ENCODE data around the gene PARVB. TPM values are rescaled to one million over a fixed set of nuclear protein-coding genes. Genes with fewer than 3 reads are reported as not detected.

Gene PARVB
- total RNA-seq, 4 donors from 2014 or later = 27.7 to 88.5 (median 41.7) TPM

DNA sequence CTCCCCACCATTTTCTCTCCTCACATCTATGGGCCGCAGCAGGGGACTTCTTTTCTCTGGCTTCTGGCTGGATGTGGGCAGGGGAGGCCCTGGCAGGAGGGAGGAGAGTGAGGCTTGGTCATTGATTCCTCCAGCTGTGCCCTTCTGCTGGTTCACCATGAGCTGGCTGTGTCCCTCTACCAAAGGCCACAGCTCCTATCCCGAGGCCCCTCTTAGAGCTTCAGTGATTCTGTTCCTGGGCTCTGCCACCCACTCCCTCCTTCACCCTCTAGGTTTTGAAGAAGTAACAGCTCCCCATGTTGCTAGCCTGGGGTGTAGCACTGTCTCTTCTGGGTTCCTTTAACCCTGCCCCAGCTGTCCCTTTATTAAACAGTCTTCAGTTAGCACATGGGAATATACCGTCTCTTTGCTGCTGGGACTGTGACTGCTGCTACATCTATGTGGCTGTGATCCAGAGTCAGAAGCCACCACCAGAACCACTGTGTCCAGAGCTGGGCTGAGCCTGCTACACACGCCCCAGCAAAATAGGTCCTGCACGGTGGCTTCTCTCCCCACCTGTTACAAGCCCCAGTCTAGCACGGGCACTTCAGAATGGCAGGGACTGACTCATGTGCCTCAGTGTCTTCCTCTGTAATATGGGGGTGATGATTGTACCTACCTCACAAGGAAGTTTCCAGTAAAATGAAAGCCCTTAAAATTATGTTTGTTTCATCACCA is 156.0 kb downstream of the PARVB start:
- Histone ChIP-seq H3K9me3 (no peaks in the 10 kb centered on the region), H3K36me3 (no peaks in the 10 kb centered on the region), H3K4me3 (no peak overlapping the region), H3K4me1 (peaks cover 0 to 3% of the 10 kb centered on the region in 2 donors), H3K27me3 (no peaks in the 10 kb centered on the region), H3K27ac (no peak overlapping the region)
- intact Hi-C loops (cut with DNase I; ENCODE audit: low total_unique reads) = no loop called here
- no peak for DNase-seq
- no peak for TF ChIP-seq POLR2A (IDR thresholded peaks at IDR 0.05)
- TF ChIP-seq, protein P1, sequence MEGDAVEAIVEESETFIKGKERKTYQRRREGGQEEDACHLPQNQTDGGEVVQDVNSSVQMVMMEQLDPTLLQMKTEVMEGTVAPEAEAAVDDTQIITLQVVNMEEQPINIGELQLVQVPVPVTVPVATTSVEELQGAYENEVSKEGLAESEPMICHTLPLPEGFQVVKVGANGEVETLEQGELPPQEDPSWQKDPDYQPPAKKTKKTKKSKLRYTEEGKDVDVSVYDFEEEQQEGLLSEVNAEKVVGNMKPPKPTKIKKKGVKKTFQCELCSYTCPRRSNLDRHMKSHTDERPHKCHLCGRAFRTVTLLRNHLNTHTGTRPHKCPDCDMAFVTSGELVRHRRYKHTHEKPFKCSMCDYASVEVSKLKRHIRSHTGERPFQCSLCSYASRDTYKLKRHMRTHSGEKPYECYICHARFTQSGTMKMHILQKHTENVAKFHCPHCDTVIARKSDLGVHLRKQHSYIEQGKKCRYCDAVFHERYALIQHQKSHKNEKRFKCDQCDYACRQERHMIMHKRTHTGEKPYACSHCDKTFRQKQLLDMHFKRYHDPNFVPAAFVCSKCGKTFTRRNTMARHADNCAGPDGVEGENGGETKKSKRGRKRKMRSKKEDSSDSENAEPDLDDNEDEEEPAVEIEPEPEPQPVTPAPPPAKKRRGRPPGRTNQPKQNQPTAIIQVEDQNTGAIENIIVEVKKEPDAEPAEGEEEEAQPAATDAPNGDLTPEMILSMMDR (IDR thresholded peaks at IDR 0.05) = no peak

DNA sequence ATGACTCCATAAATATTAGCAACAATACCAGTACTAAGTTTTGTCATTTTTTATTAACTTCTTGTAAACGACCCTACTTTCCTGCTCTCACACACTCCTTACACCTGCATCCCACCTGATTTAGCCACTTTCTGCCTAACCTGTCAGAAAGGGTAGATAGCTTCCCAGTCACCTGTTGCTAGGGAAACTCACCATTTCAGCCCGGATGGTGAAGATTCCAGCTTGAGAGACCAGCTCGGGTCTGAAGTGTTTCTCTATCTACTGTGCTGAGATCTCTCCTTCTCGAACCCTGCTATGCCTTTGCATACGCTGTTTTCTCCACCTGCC is 156.6 kb downstream of the PARVB start, which contains the start of gene PARVG:
Gene PARVG (plus strand): TSS at position 220 of the 327 bp plus-strand sequence. CDS start 2,405 bp downstream, outside the sequence.
- no peaks in the 10 kb centered on the region for H3K9me3 ChIP-seq
- no peaks in the 10 kb centered on the region for H3K36me3 ChIP-seq
- no peak within 1 kb of the TSS for H3K27ac ChIP-seq
- no peak for DNase-seq
- peaks cover 0 to 5% of the 10 kb centered on the region in 2 donors for H3K4me1 ChIP-seq
- intact Hi-C loops (cut with DNase I; ENCODE audit: low total_unique reads) = no loop called here
- no peaks in the 10 kb centered on the region for H3K27me3 ChIP-seq
- H3K4me3 ChIP-seq = peak within 1 kb of the TSS in 1 of 2 donors; percentile 2
- TF ChIP-seq POLR2A (IDR thresholded peaks at IDR 0.05) = no peak
- TF ChIP-seq, protein P1 (IDR thresholded peaks at IDR 0.05) = no peak

DNA sequence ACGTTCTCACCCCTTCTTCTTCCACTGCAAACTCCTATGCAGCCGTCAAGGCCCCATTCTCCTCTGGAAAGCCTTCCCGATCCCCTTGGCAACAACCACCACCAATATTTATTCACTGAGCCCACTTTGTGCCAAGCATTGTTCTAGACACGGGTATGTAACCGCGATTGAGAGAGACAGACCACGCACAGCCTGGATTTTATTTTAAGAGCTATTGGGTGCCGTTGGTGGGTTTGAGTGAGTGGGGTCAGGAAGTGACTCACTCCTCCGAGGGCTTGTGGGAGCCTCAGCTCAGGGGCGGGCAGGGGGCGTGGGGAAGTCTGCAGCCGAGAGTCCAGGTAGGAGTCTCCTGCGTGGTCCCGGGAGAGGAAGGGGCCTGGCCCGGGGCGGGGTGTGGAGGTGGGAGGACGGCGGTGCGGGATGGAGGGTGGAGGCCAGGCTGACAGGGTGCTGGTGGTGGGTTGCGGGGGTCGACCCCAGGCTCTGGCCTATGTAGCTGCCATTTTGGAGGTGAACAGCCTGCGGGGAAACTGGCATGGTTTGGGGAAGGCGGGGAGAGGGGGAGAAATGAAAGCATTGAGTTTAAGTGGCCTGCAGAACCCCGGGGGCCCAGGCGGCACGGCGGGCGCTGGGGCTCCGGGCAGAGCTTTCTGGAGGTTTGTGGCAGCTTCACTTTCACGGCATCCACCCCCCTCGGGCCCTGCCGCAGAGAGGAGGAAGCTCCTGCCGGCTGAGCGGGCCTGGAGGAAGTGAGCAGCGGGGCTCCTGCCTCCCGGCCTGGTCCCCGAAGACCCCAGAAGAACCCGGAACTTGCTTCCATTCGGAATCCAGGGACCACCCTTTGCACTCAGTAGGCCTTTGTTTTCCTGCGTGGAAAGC is 157.2 kb downstream of the PARVB start:
- Histone ChIP-seq H3K9me3 (no peaks in the 10 kb centered on the region), H3K4me3 (peak overlapping the region in 1 of 2 donors; percentile 2), H3K36me3 (no peaks in the 10 kb centered on the region), H3K4me1 (peaks cover 0 to 5% of the 10 kb centered on the region in 2 donors), H3K27me3 (no peaks in the 10 kb centered on the region), H3K27ac (no peak overlapping the region)
- no peak for DNase-seq
- intact Hi-C loops (cut with DNase I; ENCODE audit: low total_unique reads) = no loop called here
- no peak for TF ChIP-seq POLR2A (IDR thresholded peaks at IDR 0.05)
- TF ChIP-seq, protein P1 (IDR thresholded peaks at IDR 0.05) = no peak

DNA sequence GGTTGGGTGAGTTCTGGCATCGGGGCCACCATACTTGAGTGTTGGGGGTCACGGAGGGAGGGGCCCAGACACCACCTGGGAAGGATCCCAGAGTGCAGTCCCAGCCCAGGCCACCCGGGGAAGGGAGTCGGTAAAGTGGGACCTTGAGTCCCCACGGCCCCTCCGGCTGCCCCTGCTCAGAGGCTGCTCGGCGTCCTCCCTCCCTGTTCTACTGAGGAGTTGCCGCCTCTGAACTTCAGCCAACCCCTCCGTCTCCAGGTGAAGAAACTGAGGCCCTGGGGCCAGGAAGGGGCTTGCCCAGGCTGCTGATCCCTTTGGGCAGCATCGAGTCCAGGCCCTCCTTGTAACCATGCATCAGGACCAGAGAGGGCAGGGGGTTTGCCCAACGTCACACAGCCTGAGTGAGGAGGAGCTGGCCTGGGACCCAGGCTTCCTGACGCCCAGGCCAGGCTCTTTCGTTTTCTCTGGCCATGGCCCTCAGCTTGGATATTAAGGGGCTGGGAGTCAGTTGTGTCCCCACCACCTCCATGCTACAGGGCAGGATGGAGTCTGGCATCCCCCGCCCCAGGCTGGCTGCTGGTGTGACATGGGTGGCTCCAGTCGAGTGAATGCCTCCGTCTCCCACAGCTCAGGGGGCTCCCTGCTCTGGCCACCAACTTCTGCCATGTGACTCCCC is 157.9 kb downstream of the PARVB start:
- H3K36me3 ChIP-seq = no peaks in the 10 kb centered on the region
- no peaks in the 10 kb centered on the region for H3K27me3 ChIP-seq
- no peak overlapping the region for H3K4me3 ChIP-seq
- no peak for TF ChIP-seq POLR2A (IDR thresholded peaks at IDR 0.05)
- TF ChIP-seq, protein P1 (IDR thresholded peaks at IDR 0.05) = no peak
- H3K4me1 ChIP-seq = peaks cover 0 to 5% of the 10 kb centered on the region in 2 donors
- intact Hi-C loops (cut with DNase I; ENCODE audit: low total_unique reads) = no loop called here
- H3K27ac ChIP-seq = no peak overlapping the region
- no peaks in the 10 kb centered on the region for H3K9me3 ChIP-seq
- no peak for DNase-seq

Measured in uterus (tissue), 4 donors.